IPS-18a (cell line): ENCODE results near the gene LAMC1.

Experiments used
- H3K27ac ChIP-seq: one replicate; pipeline ENCODE4 v1.5.1; 2013; ENCODE audit warnings: low read length
- H3K27me3 ChIP-seq: one replicate; pipeline ENCODE4 v1.6.1; 2013; ENCODE audit warnings: mild to moderate bottlenecking, low read length; ENCODE audit not compliant: control insufficient read depth, insufficient read depth
- H3K36me3 ChIP-seq: one replicate; pipeline ENCODE4 v1.6.1; 2013; ENCODE audit warnings: low read depth, low read length; ENCODE audit not compliant: control insufficient read depth
- H3K4me1 ChIP-seq: one replicate; pipeline ENCODE4 v1.6.1; 2013; ENCODE audit warnings: low read depth, low read length; ENCODE audit not compliant: control insufficient read depth
- H3K4me3 ChIP-seq: one replicate; pipeline ENCODE4 v1.5.1; 2013; ENCODE audit warnings: low read length
- H3K9ac ChIP-seq: one replicate; pipeline ENCODE4 v1.6.1; 2013; ENCODE audit warnings: mild to moderate bottlenecking, low read length, moderate library complexity
- H3K9me3 ChIP-seq: one replicate; pipeline ENCODE4 v1.6.1; 2013; ENCODE audit warnings: low read depth, low read length; ENCODE audit not compliant: control insufficient read depth

Gene LAMC1

DNA sequence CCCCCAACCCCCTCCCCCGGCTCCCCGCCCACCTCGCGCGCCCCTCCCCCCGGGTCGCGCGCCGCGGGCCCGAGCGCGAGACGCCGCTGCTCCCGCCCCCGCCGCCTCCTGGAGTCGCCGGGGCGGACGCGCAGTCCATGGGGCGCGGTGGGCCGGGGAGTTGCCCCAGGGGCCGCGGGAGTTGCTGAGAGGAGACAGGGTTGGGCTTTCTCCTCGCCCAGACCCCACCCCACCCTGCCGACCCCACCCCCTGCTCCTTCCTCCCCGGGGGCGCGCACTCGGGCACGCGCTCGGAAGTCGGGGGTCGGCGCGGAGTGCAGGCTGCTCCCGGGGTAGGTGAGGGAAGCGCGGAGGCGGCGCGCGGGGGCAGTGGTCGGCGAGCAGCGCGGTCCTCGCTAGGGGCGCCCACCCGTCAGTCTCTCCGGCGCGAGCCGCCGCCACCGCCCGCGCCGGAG lies at the start of gene LAMC1:
TSS of gene LAMC1 (plus strand) at position 275 of the 455 bp plus-strand sequence. CDS start 297 bp downstream, outside the sequence.
- Histone ChIP-seq H3K4me3 (peak within 1 kb of the TSS; percentile 98), H3K9me3 (no peaks in the 10 kb centered on the region), H3K9ac (peak within 1 kb of the TSS; percentile 77), H3K36me3 (peaks cover 4% of the 10 kb centered on the region), H3K4me1 (peaks cover 49% of the 10 kb centered on the region), H3K27ac (peak within 1 kb of the TSS; percentile 87), H3K27me3 (peaks cover 12% of the 10 kb centered on the region)

DNA sequence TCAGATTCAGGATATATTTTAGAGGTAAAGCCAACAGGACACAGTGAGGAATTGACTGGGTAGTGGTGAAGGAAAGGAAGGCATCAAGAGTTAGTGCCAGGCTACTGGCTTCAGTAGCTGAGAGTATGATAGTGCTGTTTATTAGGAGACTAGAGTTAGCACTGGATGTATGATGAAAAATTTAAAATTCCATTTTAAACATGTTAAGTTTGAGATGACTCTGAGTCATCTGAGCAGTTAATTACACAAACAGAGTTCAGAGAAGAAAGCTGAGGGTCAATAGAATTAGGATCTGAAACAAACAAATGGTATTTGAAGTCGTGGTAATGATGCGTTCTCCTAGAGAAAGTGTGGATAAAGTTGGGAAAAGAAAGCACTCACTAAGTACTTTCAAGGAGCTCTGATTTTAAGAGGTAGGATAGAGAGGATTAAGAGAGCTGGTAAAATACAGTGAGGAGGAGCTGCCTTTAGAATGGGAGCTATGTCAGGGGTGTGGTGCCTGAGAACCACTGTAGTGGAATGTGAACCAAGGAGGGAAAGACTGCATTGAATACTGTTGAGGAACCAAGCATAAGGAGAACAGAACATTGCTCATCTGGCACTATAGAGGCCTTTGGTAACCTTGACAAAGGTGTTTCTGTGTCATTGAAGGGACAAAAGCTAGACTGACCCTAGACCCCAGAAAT lies 48.6 kb upstream of the LAMC1 start:
- Histone ChIP-seq H3K27ac (no peak overlapping the region), H3K9ac (no peak overlapping the region), H3K27me3 (no peaks in the 10 kb centered on the region), H3K9me3 (no peaks in the 10 kb centered on the region), H3K4me3 (no peak overlapping the region), H3K4me1 (no peaks in the 10 kb centered on the region), H3K36me3 (no peaks in the 10 kb centered on the region)

DNA sequence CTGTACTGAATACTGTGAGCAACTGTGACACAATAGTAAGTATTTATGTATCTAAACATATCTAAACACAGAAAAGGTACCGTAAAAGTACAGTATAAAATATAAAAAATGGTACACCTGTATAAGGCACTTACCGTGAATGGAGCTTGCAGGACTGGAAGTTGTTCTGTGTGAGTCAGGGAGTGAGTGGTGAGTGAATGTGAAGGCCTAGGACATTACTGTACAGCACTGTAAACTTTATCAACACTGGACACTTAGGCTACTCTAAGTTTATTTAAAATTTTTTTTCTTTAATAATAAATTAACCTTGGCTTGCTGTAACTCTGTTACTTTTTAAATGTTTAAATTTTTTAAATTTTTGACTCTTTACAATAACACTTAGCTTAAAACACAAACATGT lies 45.7 kb upstream of the LAMC1 start:
- Histone ChIP-seq H3K4me3 (no peak overlapping the region), H3K27me3 (no peaks in the 10 kb centered on the region), H3K36me3 (no peaks in the 10 kb centered on the region), H3K9me3 (no peaks in the 10 kb centered on the region), H3K9ac (no peak overlapping the region), H3K4me1 (no peaks in the 10 kb centered on the region), H3K27ac (no peak overlapping the region)

DNA sequence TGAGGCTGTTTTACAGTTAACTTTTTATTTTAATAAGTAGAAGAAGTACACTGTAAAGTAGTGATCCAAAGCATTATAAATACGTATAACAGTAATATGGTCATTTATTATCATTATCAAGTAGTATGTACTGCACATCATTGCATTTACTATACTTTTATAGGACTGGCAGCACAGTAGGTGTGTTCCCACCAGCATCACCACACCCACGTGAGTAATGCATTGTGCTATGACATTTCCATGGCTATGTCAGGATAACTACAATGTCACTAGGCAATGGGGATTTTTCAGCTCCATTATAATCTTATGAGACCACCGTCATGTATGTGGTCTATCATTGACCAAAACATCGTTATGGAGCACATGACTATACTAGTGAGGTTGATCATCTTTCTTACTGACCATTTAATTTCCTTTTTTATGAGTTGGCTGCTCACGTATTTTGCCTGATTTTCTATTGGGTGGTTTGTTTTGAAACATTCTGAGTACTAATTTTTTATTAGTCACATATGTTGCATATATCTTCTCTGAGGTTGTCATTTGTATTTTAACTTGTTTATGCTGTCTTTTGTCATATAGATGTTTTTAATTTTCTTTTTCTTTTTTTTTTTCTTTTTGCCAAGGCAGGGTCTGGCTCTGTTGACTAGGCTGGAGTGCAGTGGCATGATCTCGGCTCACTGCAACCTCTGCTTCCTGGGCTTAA lies 44.9 kb upstream of the LAMC1 start:
- H3K27ac ChIP-seq, result no peak overlapping the region
- no peaks in the 10 kb centered on the region for H3K9me3 ChIP-seq
- H3K36me3 ChIP-seq, result no peaks in the 10 kb centered on the region

DNA sequence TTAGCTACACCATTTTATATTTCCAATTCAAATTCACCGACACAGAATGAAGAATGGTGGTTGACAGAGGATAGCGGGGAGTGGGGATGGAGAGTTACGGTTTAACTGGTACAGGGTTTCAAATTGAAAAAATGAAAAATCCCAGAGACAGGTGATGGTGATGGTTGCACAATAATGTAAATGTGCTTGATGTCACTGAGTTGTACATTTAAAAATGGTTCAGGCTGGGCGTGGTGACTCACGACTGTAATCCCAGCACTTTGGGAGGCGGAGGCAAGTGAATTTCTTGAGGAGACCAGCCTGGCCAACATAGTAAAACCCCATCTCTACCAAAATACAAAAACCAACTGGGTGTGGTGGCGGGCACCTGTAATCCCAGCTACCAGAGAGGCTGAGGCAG lies 39.1 kb upstream of the LAMC1 start:
- Histone ChIP-seq H3K36me3 (no peaks in the 10 kb centered on the region), H3K9ac (no peak overlapping the region), H3K4me3 (no peak overlapping the region), H3K9me3 (no peaks in the 10 kb centered on the region), H3K27ac (no peak overlapping the region), H3K4me1 (no peaks in the 10 kb centered on the region), H3K27me3 (no peaks in the 10 kb centered on the region)

More for the DNA sequence above, 44.9 kb upstream of the LAMC1 start:
- H3K4me3 ChIP-seq, result no peak overlapping the region
- H3K4me1 ChIP-seq, result no peaks in the 10 kb centered on the region
- no peaks in the 10 kb centered on the region for H3K27me3 ChIP-seq
- no peak overlapping the region for H3K9ac ChIP-seq

DNA sequence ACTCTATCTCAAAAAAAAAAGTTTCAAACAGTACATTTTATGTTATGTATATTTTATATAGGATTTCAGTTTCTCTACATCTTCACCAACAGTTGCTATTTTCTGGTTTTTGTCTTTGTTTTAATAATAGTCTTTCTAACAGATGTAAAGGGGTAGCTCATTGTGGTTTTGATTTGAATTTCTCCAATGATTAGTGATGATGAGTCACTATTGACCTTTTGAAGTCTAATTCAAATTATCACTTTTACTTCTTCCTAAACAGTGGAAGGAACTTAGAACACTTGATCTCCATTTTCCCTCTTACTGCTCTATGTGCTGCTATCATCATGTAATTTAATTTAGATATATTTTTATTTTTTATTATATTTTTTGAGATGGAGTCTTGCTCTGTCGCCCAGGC lies 38.6 kb upstream of the LAMC1 start:
- no peak overlapping the region for H3K9ac ChIP-seq
- H3K27ac ChIP-seq, result no peak overlapping the region
- H3K27me3 ChIP-seq, result no peaks in the 10 kb centered on the region
- H3K4me3 ChIP-seq, result no peak overlapping the region
- no peaks in the 10 kb centered on the region for H3K36me3 ChIP-seq
- H3K9me3 ChIP-seq, result no peaks in the 10 kb centered on the region
- no peaks in the 10 kb centered on the region for H3K4me1 ChIP-seq

DNA sequence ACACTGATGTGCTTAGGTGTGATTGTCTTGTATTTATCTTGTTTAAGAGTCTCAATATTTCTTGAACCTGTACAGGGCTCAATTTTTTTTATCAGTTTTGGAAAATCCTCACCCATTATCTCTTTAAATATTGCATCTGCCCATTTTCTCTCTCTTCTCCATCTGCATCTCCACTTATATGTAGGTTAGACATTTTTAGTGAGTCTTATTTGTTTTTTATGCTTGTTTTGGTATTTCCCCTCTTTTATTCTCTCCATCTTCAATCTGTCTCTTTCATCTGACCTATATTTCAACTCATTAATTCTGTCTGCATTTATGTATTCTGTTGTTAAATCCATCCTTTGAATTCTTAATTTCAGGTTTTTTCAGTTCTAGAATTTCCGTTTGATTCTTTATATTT lies 37.3 kb upstream of the LAMC1 start:
- Histone ChIP-seq H3K9ac (no peak overlapping the region), H3K9me3 (no peaks in the 10 kb centered on the region)

DNA sequence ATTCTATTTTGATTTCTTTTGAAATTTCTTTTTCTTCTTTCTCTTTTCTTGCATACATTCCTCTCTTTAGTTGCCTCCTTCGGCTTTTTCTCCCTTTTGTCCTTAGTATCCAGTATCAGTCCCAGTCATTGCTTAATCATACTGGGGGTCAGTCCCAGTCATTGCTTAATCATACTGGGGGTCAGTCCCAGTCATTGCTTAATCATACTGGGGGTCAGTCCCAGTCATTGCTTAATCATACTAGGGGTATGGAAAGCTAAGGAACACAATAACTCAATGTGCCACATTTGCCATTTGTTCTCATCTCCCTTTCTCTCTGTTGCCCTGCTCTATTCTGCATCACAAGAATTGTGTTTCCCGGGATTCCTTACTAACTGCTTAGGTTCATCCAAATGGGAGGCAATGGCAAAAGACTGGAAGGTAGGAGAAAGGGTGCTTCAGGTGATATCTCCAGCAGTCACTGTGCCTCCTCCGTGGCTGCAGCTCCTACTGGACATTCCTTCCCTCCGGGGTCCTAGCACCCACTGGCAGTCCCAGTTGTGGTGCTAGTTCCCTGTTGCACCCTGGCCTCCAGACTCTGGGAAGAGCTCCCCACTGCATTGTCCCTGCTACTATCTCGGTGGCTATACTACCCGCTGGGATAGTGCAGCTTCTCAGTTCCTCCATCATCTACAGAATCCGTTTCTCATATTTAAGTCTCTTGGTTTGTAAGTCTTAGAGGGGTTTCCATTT lies 32.6 kb upstream of the LAMC1 start:
- Histone ChIP-seq H3K9me3 (no peaks in the 10 kb centered on the region), H3K4me1 (no peaks in the 10 kb centered on the region), H3K9ac (no peak overlapping the region), H3K36me3 (no peaks in the 10 kb centered on the region), H3K27me3 (no peaks in the 10 kb centered on the region), H3K27ac (no peak overlapping the region), H3K4me3 (no peak overlapping the region)

More for the DNA sequence above, 37.3 kb upstream of the LAMC1 start:
- H3K36me3 ChIP-seq, result no peaks in the 10 kb centered on the region
- no peak overlapping the region for H3K4me3 ChIP-seq
- no peak overlapping the region for H3K27ac ChIP-seq
- no peaks in the 10 kb centered on the region for H3K27me3 ChIP-seq
- no peaks in the 10 kb centered on the region for H3K4me1 ChIP-seq

DNA sequence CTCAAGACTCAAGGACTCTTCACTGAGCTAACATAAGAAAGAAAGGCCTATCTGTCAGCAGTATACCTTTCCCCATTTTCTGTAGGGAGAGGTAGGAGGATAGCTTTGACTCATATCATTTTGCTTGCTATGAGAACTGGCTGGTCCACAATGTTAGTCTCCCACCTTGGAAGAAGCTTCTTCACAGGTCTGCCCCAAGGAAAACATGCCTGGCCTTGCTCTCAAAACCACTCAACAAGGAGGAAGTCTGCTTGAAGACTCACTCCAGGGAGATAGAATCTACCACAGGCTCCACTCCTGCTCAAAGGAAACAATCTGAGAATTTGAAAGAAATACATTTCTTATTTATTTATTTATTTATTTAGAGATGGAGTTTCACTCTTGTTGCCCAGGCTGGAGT lies 29.5 kb upstream of the LAMC1 start:
- no peaks in the 10 kb centered on the region for H3K27me3 ChIP-seq
- no peak overlapping the region for H3K27ac ChIP-seq
- H3K36me3 ChIP-seq, result no peaks in the 10 kb centered on the region
- H3K4me1 ChIP-seq, result no peaks in the 10 kb centered on the region
- no peak overlapping the region for H3K4me3 ChIP-seq
- no peak overlapping the region for H3K9ac ChIP-seq
- H3K9me3 ChIP-seq, result no peaks in the 10 kb centered on the region

DNA sequence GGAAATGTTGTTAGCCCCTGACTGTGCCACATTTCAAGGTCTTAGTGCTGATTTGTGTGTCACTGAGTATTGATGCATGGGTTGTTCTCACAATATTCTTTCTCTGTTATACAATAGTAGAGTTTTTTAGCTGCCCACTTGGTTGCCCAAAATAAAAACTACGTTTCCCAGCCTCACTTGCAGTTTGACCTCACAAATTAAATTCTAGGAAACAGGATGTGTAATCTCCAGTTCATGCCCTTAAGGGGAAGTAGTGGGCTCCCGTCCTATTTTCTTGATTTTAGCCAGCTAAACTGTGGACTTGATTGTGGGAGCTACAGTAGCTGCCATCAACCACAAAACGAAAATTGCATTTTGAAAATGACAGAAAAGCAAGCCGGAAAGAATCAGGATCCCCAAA lies 27.3 kb upstream of the LAMC1 start:
- Histone ChIP-seq H3K27ac (no peak overlapping the region), H3K36me3 (no peaks in the 10 kb centered on the region), H3K4me1 (no peaks in the 10 kb centered on the region), H3K9me3 (no peaks in the 10 kb centered on the region), H3K4me3 (no peak overlapping the region), H3K9ac (no peak overlapping the region), H3K27me3 (no peaks in the 10 kb centered on the region)

DNA sequence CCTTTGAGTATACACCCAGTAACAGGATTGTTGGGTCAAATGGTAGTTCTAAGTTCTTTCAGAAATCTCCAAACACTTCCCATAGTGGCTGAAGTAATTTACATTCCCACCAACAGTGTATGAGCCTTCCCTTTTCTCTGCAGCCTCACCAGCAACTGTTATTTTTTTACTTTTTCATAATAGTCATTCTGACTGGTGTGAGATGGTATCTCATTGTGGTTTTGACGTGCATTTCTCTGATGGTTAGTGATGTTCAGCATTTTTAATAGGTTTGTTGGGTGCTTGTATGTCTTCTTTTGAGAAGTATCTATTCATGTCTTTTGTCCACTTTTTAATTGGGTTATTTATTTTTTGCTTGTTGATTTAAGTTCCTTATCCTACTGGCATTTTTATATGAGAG lies 26.4 kb upstream of the LAMC1 start:
- Histone ChIP-seq H3K4me1 (no peaks in the 10 kb centered on the region), H3K36me3 (no peaks in the 10 kb centered on the region), H3K9ac (no peak overlapping the region), H3K4me3 (no peak overlapping the region), H3K27ac (no peak overlapping the region), H3K27me3 (no peaks in the 10 kb centered on the region), H3K9me3 (no peaks in the 10 kb centered on the region)
